NCI-H2029 treated with DMSO at 0.1 percent for 48 hours (cell line): ENCODE results near the gene PRKAG1.

Experiments
- DNase-seq: peaks from one replicate; lab custom pipeline; 2025; lab: John Stamatoyannopoulos, UW

Gene PRKAG1

GRCh38 chr12:49049566-49050224 lies 31.1 kb upstream of the PRKAG1 start:
- no peak for DNase-seq

DNA sequence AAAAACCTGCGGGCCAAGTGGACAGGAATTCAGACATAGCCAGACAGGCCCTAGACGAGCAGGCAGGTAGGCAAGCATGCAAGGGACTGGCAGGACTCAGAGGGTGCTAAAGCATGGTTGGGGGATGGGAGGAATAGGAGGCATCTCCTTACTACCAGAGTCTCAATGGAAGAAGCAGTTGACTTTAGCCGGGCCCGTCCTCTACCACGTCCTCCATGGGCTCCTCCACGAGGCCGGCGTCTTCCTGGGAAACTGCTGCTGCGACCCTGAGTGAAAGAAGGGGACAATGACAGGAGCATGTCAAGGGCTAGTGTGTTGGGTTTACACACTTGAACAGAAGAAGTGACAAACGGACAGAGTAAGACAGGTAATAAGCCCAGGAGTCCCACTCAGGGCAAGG lies 30.4 kb upstream of the PRKAG1 start:
- DNase-seq = no peak

DNA sequence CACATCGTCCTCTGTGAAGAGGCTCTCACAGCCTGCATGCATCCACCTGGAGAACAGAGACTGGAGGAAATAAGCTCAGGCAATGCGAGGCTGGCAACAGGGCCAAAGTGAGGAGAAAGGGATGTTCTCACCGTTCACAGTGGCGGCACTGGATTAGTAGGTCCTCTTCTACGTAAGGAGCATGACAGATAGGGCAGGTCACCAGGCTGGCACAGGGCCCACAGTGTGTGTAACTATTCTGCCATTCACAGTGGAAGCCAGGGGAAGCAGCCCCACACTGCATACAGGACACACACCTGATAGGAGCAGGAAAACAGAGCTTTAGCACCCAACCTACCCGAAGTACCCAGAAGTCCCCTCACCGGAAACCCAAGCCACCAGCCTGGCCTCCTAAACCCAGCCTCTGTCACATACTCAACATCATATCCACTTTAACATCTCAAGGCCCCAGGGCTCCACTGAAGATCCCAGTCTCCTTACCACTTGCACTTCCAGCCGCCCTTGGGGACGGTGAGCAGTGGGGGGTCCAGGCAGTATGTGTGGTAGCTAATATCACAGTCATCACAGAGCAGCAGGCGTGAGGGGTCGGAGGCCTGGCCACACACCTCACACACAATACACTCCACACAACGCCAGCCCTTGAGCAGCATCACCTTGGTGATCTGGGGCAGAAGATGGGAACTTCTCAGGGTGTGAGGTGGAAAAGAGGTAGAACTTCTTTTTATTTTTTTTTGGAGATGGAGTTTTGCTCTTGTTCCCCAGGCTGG lies 27.7 kb upstream of the PRKAG1 start:
- no peak for DNase-seq

GRCh38 chr12:49044660-49045059 lies 26.1 kb upstream of the PRKAG1 start:
- DNase-seq = no peak

- DNase-seq = no peak
These were observed 25.3 kb upstream of the PRKAG1 start for GRCh38 chr12:49043856-49044258.

DNA sequence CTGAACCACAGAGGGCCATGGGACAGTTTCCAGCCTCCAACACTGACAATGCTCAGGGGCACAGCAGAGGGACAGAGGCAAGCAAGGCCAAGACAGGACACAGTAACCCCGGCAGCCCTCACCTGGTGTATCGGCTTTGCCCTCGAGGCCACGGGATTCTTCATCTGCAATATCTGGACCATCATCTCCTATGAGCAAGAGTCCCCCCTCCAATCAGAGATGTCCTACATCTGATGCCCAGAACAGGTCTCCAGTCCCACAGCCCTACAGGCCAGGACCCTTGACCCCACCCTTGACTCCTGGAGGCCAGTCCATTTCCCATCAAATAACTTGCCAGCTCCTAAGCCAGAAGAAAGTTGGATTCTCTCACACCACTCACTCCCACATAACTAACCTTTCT lies 24.7 kb upstream of the PRKAG1 start:
- DNase-seq = no peak

GRCh38 chr12:49041881-49042484 lies 23.4 kb upstream of the PRKAG1 start:
- no peak for DNase-seq

DNA sequence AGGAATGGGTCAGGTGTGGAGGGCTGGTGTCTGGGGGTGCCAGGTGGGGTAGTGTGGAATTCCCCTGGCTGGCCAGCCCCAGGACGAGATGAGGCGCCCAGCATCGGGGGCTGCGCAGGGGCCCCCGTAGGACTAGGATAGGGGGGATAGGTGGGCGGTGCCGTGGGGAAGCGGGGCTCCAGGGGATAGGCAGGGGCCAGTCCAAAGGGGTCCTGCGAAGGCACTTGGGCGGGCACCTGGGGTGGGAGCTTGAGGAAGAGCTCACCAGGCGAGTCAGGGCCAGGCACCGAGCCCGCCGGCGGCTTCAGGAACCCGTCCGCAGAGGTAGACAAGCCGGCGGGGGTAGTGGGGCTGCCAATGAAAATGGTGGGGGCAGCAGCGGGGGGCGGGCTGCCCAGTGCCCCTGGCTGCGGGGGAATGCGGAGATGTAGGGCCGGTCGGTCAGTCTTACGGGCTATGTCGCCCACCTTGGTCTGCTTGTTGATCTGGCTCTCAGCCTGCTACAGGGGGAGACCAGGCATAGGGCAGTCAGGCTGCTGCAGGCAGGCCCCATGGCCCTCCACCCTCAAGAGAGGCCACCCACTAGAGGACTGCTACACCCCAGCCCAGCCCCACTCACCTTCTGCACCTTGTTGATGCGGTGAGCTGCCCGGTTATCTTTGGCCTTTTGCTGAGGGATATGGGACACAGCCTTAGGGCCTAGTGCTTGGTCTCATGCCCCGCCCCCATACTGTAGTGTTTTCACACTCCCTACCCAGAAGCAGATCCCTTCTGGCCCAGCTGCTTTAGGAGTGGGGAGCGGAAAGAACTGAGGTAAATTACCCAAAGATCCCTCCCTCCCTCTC lies 22.7 kb upstream of the PRKAG1 start:
- no peak for DNase-seq

GRCh38 chr12:49040364-49040855 lies 21.8 kb upstream of the PRKAG1 start:
- no peak for DNase-seq

GRCh38 chr12:49039421-49040363 lies 21.1 kb upstream of the PRKAG1 start:
- no peak for DNase-seq

DNA sequence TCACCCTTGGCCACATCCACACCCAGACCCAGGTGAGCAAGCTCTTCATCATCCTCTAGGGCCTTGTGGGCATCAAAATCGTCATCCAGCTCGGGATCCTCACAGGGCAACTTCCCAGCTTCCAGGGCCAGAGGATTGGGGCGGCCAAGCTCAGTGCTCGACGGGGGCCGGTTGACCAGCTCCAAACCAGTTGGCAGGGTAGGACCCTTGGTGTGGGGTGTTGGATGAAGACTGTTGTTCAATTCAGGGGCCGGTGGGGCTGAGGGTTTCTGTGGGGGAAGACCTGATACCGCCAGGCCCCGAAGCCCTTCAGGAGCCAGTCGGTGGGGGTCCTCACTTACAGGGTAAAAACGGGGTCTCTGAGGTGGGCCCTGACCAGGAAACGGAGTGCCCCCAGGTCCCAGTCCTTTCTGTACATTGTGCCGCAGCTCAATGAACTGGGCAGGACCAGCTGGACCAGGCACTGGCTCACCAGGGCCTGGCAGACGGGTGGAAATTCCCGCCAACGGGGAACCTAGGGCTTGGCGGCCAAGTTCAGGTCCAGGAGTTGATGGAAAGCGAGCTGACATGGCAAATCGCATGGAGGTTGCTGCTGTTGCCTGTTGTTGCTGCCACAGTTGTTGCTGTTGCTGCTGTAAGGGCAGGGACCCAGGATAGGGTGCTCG lies 19.8 kb upstream of the PRKAG1 start:
- no peak for DNase-seq

- no peak for DNase-seq
These were observed 19.3 kb upstream of the PRKAG1 start for GRCh38 chr12:49037947-49038237.

DNA sequence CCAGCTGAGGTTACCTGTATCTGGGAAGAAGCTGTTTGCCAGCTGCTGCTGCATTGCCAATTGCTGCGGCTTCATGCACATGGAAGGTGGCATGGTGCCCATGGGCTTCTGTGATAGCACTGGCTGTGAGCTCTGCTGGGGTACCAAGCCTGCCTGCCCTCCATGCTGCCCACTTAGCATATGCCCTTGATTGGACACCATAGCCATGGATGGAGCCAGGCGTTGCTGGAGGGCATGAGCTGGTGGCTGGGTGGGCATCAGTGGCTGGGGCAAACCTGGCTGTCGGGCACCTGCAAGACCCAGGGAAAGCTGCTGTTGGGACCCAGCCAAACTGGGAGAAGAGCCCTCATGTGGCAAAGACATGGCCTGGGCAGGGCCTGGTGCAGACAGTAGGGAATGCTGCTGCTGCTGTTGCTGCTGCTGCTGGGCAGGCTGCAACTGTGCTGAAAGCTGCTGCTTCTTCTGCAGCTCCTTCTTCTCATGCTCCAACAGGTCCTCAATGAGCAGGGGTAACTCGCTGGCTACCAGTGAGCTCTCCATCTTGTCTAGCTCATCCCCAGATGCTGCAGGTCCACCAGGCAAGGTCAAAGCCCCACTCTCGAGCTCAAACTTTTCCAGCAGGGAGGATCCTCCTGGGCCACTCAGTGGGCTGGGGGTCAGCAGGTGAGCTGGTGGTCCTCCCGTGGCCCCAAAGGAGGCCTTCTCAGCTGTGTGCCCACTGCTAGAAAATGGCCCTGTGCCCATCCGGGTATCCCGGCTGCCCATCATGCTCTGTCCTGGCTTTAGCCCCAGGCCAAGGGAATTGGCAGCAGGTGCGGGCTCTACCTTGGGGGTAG lies 18.8 kb upstream of the PRKAG1 start:
- no peak for DNase-seq

DNA sequence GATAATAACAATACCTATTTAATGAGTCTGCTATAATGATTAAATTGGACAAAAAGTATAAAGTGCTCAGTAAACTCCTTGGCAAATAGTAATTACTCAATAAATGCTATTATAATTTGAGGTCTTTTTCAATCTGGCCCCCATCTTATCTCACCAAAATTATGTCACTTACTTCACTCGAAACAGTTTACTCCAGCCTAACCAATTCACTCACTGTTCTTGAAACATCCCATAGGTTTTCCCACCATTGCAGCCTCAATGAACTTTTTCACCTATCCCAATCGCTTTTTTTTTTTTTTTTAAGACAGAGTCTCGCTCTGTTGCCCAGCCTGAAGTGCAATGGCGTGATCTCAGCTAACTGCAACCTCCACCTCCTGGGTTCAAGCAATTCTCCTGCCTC lies 17.5 kb upstream of the PRKAG1 start:
- no peak for DNase-seq

- DNase-seq = no peak
These were observed 15.7 kb upstream of the PRKAG1 start for GRCh38 chr12:49034286-49034622.

- DNase-seq = no peak
These were observed 15.2 kb upstream of the PRKAG1 start for GRCh38 chr12:49033611-49034285.

- no peak for DNase-seq
These were observed 14.3 kb upstream of the PRKAG1 start for GRCh38 chr12:49032679-49033447.

DNA sequence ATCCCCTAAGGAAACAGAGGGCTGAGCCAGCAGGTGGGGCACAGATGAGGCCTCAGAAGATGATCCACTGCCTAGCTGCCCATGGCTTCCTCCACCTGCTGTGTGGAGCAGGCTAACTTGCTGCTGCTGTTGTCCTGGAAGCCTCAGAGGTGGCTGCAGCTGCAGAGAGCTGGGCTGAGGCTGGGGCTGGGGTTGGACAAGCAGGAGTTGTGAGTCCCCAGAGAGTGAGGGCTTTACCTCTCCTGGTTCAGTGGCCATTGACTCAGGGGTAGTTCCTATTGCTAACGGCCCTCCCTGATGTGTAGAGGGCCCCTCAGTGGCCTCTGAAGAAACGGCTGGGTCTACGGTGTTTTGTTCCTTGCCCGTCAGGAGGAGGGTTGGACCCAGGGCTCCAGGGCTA lies 13.7 kb upstream of the PRKAG1 start:
- no peak for DNase-seq
